ENCODE data around the gene KREMEN1.
"Not testable (repeated sequence)": the region's sequence is repeated elsewhere in the genome, so short reads cannot be mapped to it uniquely, and the experiment has no call there.

The KREMEN1 gene

GRCh38 chr22:29078036-29078868, 5.4 kb downstream of the KREMEN1 start:
- no peak for DNase-seq (ENCODE audit: low read depth, low spot score)

- DNase-seq (ENCODE audit: low read depth, low spot score) = no peak
These were observed 6.0 kb downstream of the KREMEN1 start for GRCh38 chr22:29078869-29079207.

- no peak for DNase-seq (ENCODE audit: low read depth, low spot score)
These were observed 6.5 kb downstream of the KREMEN1 start for GRCh38 chr22:29079218-29079901.

- DNase-seq (ENCODE audit: low read depth, low spot score) = no peak
These were observed 7.5 kb downstream of the KREMEN1 start for GRCh38 chr22:29080106-29080975.

- no peak for DNase-seq (ENCODE audit: low read depth, low spot score)
These were observed 8.8 kb downstream of the KREMEN1 start for GRCh38 chr22:29081517-29082236.

- no peak for DNase-seq (ENCODE audit: low read depth, low spot score)
These were observed 10.2 kb downstream of the KREMEN1 start for GRCh38 chr22:29082826-29083545.

GRCh38 chr22:29083576-29083932, 10.7 kb downstream of the KREMEN1 start:
- DNase-seq (ENCODE audit: low read depth, low spot score) = not testable (repeated sequence)

GRCh38 chr22:29083933-29084591, 11.2 kb downstream of the KREMEN1 start:
- no peak for DNase-seq (ENCODE audit: low read depth, low spot score)

GRCh38 chr22:29087012-29087411, 14.2 kb downstream of the KREMEN1 start:
- no peak for DNase-seq (ENCODE audit: low read depth, low spot score)

- no peak for DNase-seq (ENCODE audit: low read depth, low spot score)
These were observed 16.0 kb downstream of the KREMEN1 start for GRCh38 chr22:29088809-29089208.

GRCh38 chr22:29089507-29089906, 16.7 kb downstream of the KREMEN1 start:
- no peak for DNase-seq (ENCODE audit: low read depth, low spot score)

- DNase-seq (ENCODE audit: low read depth, low spot score) = no peak
These were observed 17.2 kb downstream of the KREMEN1 start for GRCh38 chr22:29090039-29090438.

GRCh38 chr22:29092243-29092642, 19.4 kb downstream of the KREMEN1 start:
- no peak for DNase-seq (ENCODE audit: low read depth, low spot score)

- no peak for DNase-seq (ENCODE audit: low read depth, low spot score)
These were observed 20.2 kb downstream of the KREMEN1 start for GRCh38 chr22:29093030-29093429.

GRCh38 chr22:29093501-29094300, 20.9 kb downstream of the KREMEN1 start:
- no peak for DNase-seq (ENCODE audit: low read depth, low spot score)

- DNase-seq (ENCODE audit: low read depth, low spot score) = no peak
These were observed 22.6 kb downstream of the KREMEN1 start for GRCh38 chr22:29095459-29095858.

- DNase-seq (ENCODE audit: low read depth, low spot score) = no peak
These were observed 24.2 kb downstream of the KREMEN1 start for GRCh38 chr22:29096736-29097669.

GRCh38 chr22:29098296-29098695, 25.5 kb downstream of the KREMEN1 start:
- no peak for DNase-seq (ENCODE audit: low read depth, low spot score)

Data from smooth muscle cell of the brain vasculature (primary cell).